K562 (cell line): ENCODE data around the gene TMC1. TPM values are rescaled to one million over a fixed set of nuclear protein-coding genes. Genes with fewer than 3 reads are reported as not detected.

Experiments
- ATF6 ChIP-seq: sonication (generic); formaldehyde crosslinking; IDR thresholded peaks from 2 replicates; pipeline ENCODE4 v1.4.0; 2020; ENCODE audit warnings: mild to moderate bottlenecking, missing genetic modification reagents
- BACH1 ChIP-seq: fragments of 200-800 bp; sonication (Bioruptor generic); IDR thresholded peaks from 2 replicates; pipeline ENCODE4 v1.6.1; 2016; ENCODE audit warnings: missing genetic modification characterization, missing compliant biosample characterization
- CCAR2 ChIP-seq: fragments of 200-400 bp; formaldehyde crosslinking; IDR thresholded peaks from 2 replicates; pipeline ENCODE4 v1.6.1; 2017; ENCODE audit warnings: mild to moderate bottlenecking, low read depth, low read length
- ZBTB43 ChIP-seq: sonication (generic); formaldehyde crosslinking; IDR thresholded peaks from 2 replicates; pipeline ENCODE4 v1.8.0; 2023; ENCODE audit warnings: mild to moderate bottlenecking, missing genetic modification reagents
- ZC3H4 ChIP-seq: sonication (generic); formaldehyde crosslinking; IDR thresholded peaks from 2 replicates; pipeline ENCODE4 v1.9.0; 2021; ENCODE audit warnings: missing genetic modification reagents, borderline replicate concordance
- ZNF263 ChIP-seq: sonication (generic); formaldehyde crosslinking; IDR thresholded peaks from 2 replicates; pipeline ENCODE4 v1.8.0; 2022; ENCODE audit warnings: mild to moderate bottlenecking, missing genetic modification reagents, borderline replicate concordance
- ZNF318 ChIP-seq, 2 experiments: fragments of 450-650 bp; IDR thresholded peaks; 2 replicates each; pipeline ENCODE4 v1.6.1; 2016; ENCODE audit warnings: mild to moderate bottlenecking in 2 of 2, borderline replicate concordance in 1 of 2, low read depth in 1 of 2, moderate library complexity in 1 of 2
- polyA plus RNA-seq, 8 experiments: library from polyadenylated mRNA; depleted of rRNA in 4 of 8; stranded (reverse) in 5 of 8; unstranded in 3 of 8; fragments of >200 nt; fragmentation: Nextera tagmentation in 2 of 8; fragmentation: Illumina TruSeq in 1 of 8; extraction: Ambion mirVana in 2 of 8; extraction: Trizol in 1 of 8; gene quantifications; 2 replicates each; pipeline versions ENCODE4 v1.2.1 to v1.2.3, GENCODE V29; 2011 to 2014; ENCODE audit warnings: inconsistent platforms in 1 of 8, missing spikeins in 1 of 8
- total RNA-seq, 7 experiments: library from RNA; depleted of rRNA in 6 of 7; stranded (reverse); fragments of >200 nt in 6 of 7; fragmentation: Illumina TruSeq in 2 of 7; extraction: Trizol in 2 of 7; gene quantifications; 2 replicates each; pipeline versions ENCODE4 v1.2.1 to v1.2.3, GENCODE V29; 2011 to 2021; ENCODE audit warnings: low replicate concordance in 1 of 7

The TMC1 gene
- total and polyA plus RNA-seq, 9 of the 15 experiments (the other 6 are each of a cell fraction or from before 2014, with no cell fraction given): 0.10 to 0.15 TPM; not detected in 7

GRCh38 chr9:72826996-72827949 is 305.9 kb downstream of the TMC1 start (continued):
- no peak for TF ChIP-seq ZNF263 (CRISPR knock-in tag)
- no peak for TF ChIP-seq ZC3H4 (CRISPR knock-in tag)
- TF ChIP-seq ZNF318 (IDR thresholded peaks at IDR 0.05; ENCODE audit: borderline replicate concordance in 1 of 2, low read depth in 1 of 2): no peak
- TF ChIP-seq BACH1: no peak
- no peak for TF ChIP-seq CCAR2
- TF ChIP-seq ATF6 (CRISPR knock-in tag): no peak
- TF ChIP-seq ZBTB43: no peak
- TF ChIP-seq, all 486 proteins: peak for 0
